ENCODE results near the gene RCOR3.
A peak's percentile ranks its signal among the peaks of the same experiment; 100 is the strongest.
"Not testable (repeated sequence)": the region's sequence is repeated elsewhere in the genome, so short reads cannot be mapped to it uniquely, and the experiment has no call there.

RCOR3 gene

GRCh38 chr1:211260141-211261107 is 1.3 kb downstream of the RCOR3 start:
- DNase-seq (ENCODE audit: low read depth in 2 of 2), result peak; percentile 17 to 27

GRCh38 chr1:211261229-211261628 is 2.1 kb downstream of the RCOR3 start:
- DNase-seq (ENCODE audit: low read depth in 2 of 2), result no peak

GRCh38 chr1:211263022-211263421 is 3.9 kb downstream of the RCOR3 start:
- DNase-seq (ENCODE audit: low read depth in 2 of 2), result not testable (repeated sequence)

- no peak for DNase-seq (ENCODE audit: low read depth in 2 of 2)
Measured at GRCh38 chr1:211267204-211267857, 8.2 kb downstream of the RCOR3 start.

- DNase-seq (ENCODE audit: low read depth in 2 of 2), result no peak
Measured at GRCh38 chr1:211279340-211279739, 20.2 kb downstream of the RCOR3 start.

GRCh38 chr1:211280910-211281309 is 21.7 kb downstream of the RCOR3 start:
- DNase-seq (ENCODE audit: low read depth in 2 of 2), result no peak

- no peak for DNase-seq (ENCODE audit: low read depth in 2 of 2)
Measured at GRCh38 chr1:211281320-211282022, 22.3 kb downstream of the RCOR3 start.

- DNase-seq (ENCODE audit: low read depth in 2 of 2), result no peak
Measured at GRCh38 chr1:211282023-211282373, 22.8 kb downstream of the RCOR3 start.

GRCh38 chr1:211285196-211285595 is 26.0 kb downstream of the RCOR3 start:
- no peak for DNase-seq (ENCODE audit: low read depth in 2 of 2)

GRCh38 chr1:211287218-211287617 is 28.1 kb downstream of the RCOR3 start:
- DNase-seq (ENCODE audit: low read depth in 2 of 2), result no peak

- no peak for DNase-seq (ENCODE audit: low read depth in 2 of 2)
Measured at GRCh38 chr1:211292411-211292810, 33.2 kb downstream of the RCOR3 start.

GRCh38 chr1:211296396-211296795 is 37.2 kb downstream of the RCOR3 start:
- DNase-seq (ENCODE audit: low read depth in 2 of 2), result no peak

GRCh38 chr1:211305044-211305443 is 45.9 kb downstream of the RCOR3 start:
- no peak for DNase-seq (ENCODE audit: low read depth in 2 of 2)

- DNase-seq (ENCODE audit: low read depth in 2 of 2), result no peak
Measured at GRCh38 chr1:211309617-211310016, 50.5 kb downstream of the RCOR3 start.

- DNase-seq (ENCODE audit: low read depth in 2 of 2), result no peak
Measured at GRCh38 chr1:211313392-211313791, 54.2 kb downstream of the RCOR3 start.

GRCh38 chr1:211318576-211319280 is 59.6 kb downstream of the RCOR3 start:
- no peak for DNase-seq (ENCODE audit: low read depth in 2 of 2)

GRCh38 chr1:211319892-211320291 is 60.7 kb downstream of the RCOR3 start:
- DNase-seq (ENCODE audit: low read depth in 2 of 2), result no peak

- DNase-seq (ENCODE audit: low read depth in 2 of 2), result no peak
Measured at GRCh38 chr1:211320980-211321379, 61.8 kb downstream of the RCOR3 start.

- DNase-seq (ENCODE audit: low read depth in 2 of 2), result not testable (repeated sequence)
Measured at GRCh38 chr1:211321646-211322045, 62.5 kb downstream of the RCOR3 start.

- DNase-seq (ENCODE audit: low read depth in 2 of 2), result peak; percentile 34 to 38
Measured at GRCh38 chr1:211323156-211324063, 64.2 kb downstream of the RCOR3 start.

All from stimulated activated CD8-positive, alpha-beta memory T cell treated with anti-CD3 and anti-CD28 coated beads, Interleukin-7, amount 100 ng/mL, for 1 hour (primary cell).